H7 (cell line): Measurements from ENCODE around the gene GPR35. TPM values are rescaled to one million over a fixed set of nuclear protein-coding genes. Genes with fewer than 3 reads are reported as not detected.

Source experiments
- DNase-seq: peaks from one replicate; pipeline ENCODE4 v3.0.0; 2012
- H3K27me3 ChIP-seq: 2 replicates; pipeline ENCODE4 v1.6.0; 2011; ENCODE audit warnings: mild to moderate bottlenecking, low read length; ENCODE audit not compliant: control insufficient read depth, insufficient read depth
- H3K36me3 ChIP-seq: replicated peaks from 2 replicates; pipeline ENCODE4 v1.5.1; 2011; ENCODE audit warnings: low read length; ENCODE audit not compliant: control insufficient read depth, insufficient read depth
- H3K4me3 ChIP-seq: 2 replicates; pipeline ENCODE4 v1.5.1; 2011; ENCODE audit warnings: low read depth, mild to moderate bottlenecking, control low read depth, low read length, moderate library complexity; ENCODE audit not compliant: insufficient read depth
- total RNA-seq: library from RNA; depleted of rRNA; stranded (reverse); fragments of >200 nt; shearing (Covaris generic); gene quantifications from 2 replicates; pipeline ENCODE4 v1.2.3, GENCODE V29; 2014

Gene GPR35
- total RNA-seq, 1 experiment from 2014 or later, result not detected

- 0 out of 2 replicates have a peak, but pooled peaks cover 2% of the 10 kb centered on the region for H3K36me3 ChIP-seq
- no peak for DNase-seq
- no peaks in the 10 kb centered on the region for H3K27me3 ChIP-seq
- H3K4me3 ChIP-seq, result peak overlapping the region; percentile 92
These were observed 39.5 kb upstream of the GPR35 start for GRCh38 chr2:240585681-240586197.

- peaks cover 5% of the 10 kb centered on the region for H3K36me3 ChIP-seq
- DNase-seq, result peak; percentile 99
- no peaks in the 10 kb centered on the region for H3K27me3 ChIP-seq
- H3K4me3 ChIP-seq, result peak within 1 kb of the TSS; percentile 92
These were observed 38.9 kb upstream of the GPR35 start, which contains the start of gene CAPN10 for GRCh38 chr2:240586198-240586918. TSS of gene CAPN10 (plus strand) at chr2:240586734. CDS start at chr2:240586912, 178 bp downstream.

- Histone ChIP-seq H3K4me3 (peak overlapping the region; percentile 92), H3K27me3 (no peaks in the 10 kb centered on the region), H3K36me3 (peaks cover 5% of the 10 kb centered on the region)
- peak; percentile 86 for DNase-seq
These were observed 38.1 kb upstream of the GPR35 start for GRCh38 chr2:240586919-240587800.

DNA sequence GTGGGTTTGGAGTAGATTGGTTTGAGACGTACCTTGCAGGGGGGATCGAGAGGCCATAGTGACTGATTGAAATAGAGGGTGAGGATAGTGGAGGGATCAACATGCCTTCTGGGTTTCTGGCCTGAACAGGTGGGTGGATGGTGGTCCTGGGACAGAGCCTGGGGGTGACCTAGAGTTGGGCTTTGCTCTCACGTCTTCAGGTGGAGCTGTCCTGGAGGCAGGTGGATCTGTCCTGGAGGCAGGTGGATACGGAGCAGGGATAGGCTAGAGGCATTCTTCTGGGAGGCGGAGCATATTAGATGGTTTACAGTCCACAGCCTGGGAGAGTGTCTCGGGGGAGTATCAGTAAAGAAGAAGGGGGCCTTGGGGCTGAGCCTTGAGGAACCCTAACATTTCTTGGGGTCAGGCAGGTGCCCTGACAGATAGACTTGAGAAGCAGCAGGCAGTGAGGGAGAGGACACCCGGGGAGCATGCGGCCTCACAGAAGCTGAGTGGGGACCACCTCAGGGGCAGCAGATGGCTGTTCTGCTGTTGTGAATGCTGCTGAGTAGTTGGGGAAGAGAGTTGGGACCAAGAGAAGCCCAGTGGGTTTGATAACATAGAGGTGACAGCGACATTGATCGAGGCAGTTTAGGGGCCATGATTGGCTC lies 37.1 kb upstream of the GPR35 start:
- H3K27me3 ChIP-seq, result no peaks in the 10 kb centered on the region
- no peak for DNase-seq
- H3K4me3 ChIP-seq, result no peak overlapping the region
- H3K36me3 ChIP-seq, result peaks cover 5% of the 10 kb centered on the region

DNA sequence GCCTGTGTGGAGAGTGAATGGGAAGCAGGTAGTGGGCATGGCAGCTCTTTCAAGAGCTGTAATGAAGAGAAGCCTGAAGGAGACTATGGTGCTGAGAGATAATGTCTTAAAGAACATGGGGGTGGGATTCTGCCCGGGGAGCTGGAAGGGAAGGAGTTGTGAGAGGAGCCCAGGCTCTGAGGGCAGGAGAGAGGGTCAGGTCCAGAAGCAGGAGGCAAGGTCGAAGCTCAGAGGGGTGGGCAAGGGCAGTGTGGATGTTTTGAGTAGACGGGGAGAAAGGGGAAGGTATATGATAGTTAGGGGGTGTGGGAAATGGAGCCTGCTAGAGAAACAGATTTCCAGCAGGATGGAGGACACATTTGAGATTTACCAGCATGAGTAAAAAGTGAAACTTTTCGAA lies 36.6 kb upstream of the GPR35 start:
- Histone ChIP-seq H3K27me3 (no peaks in the 10 kb centered on the region), H3K4me3 (no peak overlapping the region), H3K36me3 (peaks cover 5% of the 10 kb centered on the region)
- DNase-seq, result no peak

DNA sequence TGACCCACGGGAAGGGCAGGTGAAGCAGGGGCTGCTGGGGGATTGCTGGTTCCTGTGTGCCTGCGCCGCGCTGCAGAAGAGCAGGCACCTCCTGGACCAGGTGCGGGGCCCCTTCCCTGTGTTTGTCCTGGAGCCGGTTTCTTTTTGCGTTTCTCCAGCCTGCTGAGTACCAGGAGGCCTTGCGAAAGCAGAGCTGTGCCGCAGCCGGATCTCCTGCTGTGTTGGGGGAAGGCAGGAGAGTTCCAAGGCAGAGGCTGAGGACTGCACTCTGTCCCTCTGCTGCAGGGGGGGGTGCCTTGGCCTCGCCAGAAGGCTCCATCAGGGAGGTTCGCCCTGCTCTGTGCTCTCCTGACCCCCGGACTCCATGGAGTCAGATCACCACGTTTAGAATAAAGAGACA lies 35.9 kb upstream of the GPR35 start:
- no peak for DNase-seq

GRCh38 chr2:240589850-240590525 lies 35.3 kb upstream of the GPR35 start:
- Histone ChIP-seq H3K27me3 (no peaks in the 10 kb centered on the region), H3K36me3 (peaks cover 4% of the 10 kb centered on the region), H3K4me3 (no peak overlapping the region)
- no peak for DNase-seq

More for the DNA sequence above, 35.9 kb upstream of the GPR35 start:
- H3K36me3 ChIP-seq, result peaks cover 5% of the 10 kb centered on the region
- H3K4me3 ChIP-seq, result no peak overlapping the region
- no peaks in the 10 kb centered on the region for H3K27me3 ChIP-seq

DNA sequence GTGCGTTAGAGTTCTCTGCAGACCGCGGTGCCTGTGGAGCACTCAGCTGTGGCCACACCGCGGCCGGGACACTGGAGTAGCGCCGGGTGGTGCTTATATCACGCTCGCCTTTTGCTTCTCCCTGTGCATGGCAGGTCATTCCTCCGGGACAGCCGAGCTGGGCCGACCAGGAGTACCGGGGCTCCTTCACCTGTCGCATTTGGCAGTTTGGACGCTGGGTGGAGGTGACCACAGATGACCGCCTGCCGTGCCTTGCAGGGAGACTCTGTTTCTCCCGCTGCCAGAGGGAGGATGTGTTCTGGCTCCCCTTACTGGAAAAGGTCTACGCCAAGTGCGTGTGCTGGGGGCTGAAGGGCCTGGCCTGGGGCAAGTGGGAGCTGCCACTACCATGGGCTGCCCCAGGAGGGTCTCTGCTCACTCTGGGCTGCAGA lies 34.6 kb upstream of the GPR35 start:
- Histone ChIP-seq H3K27me3 (no peaks in the 10 kb centered on the region), H3K4me3 (no peak overlapping the region), H3K36me3 (peaks cover 3% of the 10 kb centered on the region)
- no peak for DNase-seq

DNA sequence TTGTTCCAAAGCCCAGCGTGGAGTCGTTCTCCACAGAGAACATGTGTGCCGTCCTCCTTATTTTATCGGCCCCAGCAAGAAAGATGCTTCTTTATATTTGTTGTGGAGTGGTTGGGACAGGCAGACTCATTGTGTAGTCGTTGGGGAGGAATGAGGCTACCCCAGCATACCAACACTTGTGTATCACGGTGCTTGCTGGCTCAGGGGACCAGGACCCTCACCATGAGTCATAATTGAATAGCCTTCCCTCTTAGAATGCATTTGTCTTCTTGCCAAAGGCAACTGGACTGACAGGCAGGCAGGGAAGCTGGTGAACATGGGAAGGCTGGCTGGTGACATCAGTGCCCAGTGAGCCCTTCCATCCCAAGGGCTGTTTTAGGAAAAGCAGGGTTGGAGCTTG lies 34.1 kb upstream of the GPR35 start:
- no peaks in the 10 kb centered on the region for H3K27me3 ChIP-seq
- H3K36me3 ChIP-seq, result peaks cover 3% of the 10 kb centered on the region
- DNase-seq, result no peak
- no peak overlapping the region for H3K4me3 ChIP-seq

- Histone ChIP-seq H3K27me3 (no peaks in the 10 kb centered on the region), H3K4me3 (no peak overlapping the region), H3K36me3 (peaks cover 3% of the 10 kb centered on the region)
- no peak for DNase-seq
These were observed 33.5 kb upstream of the GPR35 start for GRCh38 chr2:240591784-240592183.

- Histone ChIP-seq H3K36me3 (peaks cover 3% of the 10 kb centered on the region), H3K4me3 (no peak overlapping the region), H3K27me3 (no peaks in the 10 kb centered on the region)
- DNase-seq, result peak; percentile 45
These were observed 32.1 kb upstream of the GPR35 start for GRCh38 chr2:240593026-240593702.

DNA sequence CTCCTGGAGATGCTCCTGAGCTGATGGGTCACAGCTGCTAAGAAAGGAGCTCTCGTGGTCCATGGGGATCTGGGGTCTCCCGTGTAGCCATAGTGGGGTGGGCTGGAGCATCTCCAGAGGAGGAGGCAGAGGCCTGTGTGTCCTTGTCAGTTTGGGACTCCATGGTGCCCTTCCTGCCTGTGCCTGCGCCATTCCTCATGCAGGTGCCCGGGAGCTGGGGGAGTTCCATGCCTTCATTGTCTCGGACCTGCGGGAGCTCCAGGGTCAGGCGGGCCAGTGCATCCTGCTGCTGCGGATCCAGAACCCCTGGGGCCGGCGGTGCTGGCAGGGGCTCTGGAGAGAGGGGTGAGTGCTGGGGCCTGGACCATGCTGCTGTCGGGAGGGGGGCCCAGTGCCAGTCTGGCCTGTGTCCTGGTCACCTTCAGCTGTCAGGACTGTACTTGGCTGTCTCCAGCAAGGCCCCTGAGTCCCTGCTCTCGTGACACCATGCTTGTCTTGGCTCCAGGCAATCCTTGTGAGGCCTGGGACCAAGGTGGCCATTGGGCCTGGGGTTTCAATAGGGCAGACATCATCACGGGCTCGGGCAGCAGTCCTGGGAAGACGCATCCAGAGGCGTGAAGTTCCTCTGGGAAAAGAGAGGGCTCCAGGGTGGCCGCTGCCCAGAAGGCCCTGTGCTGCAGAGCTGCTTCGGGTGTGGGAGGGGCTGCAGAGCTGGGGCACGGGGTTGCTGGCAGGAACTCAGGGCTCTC lies 31.4 kb upstream of the GPR35 start:
- Histone ChIP-seq H3K27me3 (no peaks in the 10 kb centered on the region), H3K36me3 (peaks cover 3% of the 10 kb centered on the region), H3K4me3 (no peak overlapping the region)
- peak; percentile 56 for DNase-seq
